ENCODE results near the gene OR52E4. TPM values are rescaled to one million over a fixed set of nuclear protein-coding genes. Genes with fewer than 3 reads are reported as not detected.
A peak's percentile ranks its signal among the peaks of the same experiment; 100 is the strongest.

OR52E4 gene
- total and polyA plus RNA-seq, 2 of the 4 experiments (the other 2 are of a cell fraction), result not detected

- BruUV-seq (replicated peaks), result no TSS peak
- H2AFZ ChIP-seq (replicated peaks; ENCODE audit: low read length, poor library complexity), result no peak overlapping the region
- no peak overlapping the region for H2AK5ac ChIP-seq (ENCODE audit: low read depth, low read length)
- H3K56ac ChIP-seq (ENCODE audit: extremely low read depth, insufficient read depth, low read length), result no peak overlapping the region
- H2BK5ac ChIP-seq (ENCODE audit: low read depth, low read length, poor library complexity, severe bottlenecking), result no peak overlapping the region
- intact Hi-C loops (cut with micrococcal nuclease) (no loop called here), in situ Hi-C loops (cut with MboI; ENCODE audit: low sequenced_read_pairs) (no loop called here), dilution Hi-C loops (cut with HindIII; ENCODE audit: low sequenced_read_pairs, unreplicated experiment) (no loop called here)
- no peak for TF ChIP-seq USF2 (IDR thresholded peaks at IDR 0.05; ENCODE audit: low read depth, low read length)
- TF ChIP-seq MAFK (IDR thresholded peaks at IDR 0.05; ENCODE audit: low read depth, low read length), result peak; percentile 76
- no peaks in the 10 kb centered on the region for H3K4me1 ChIP-seq (ENCODE audit: control insufficient read depth, insufficient read depth, low read length)
- no peak for DNase-seq
- no peaks in the 10 kb centered on the region for H3K9me3 ChIP-seq (ENCODE audit: control insufficient read depth, insufficient read depth, low read length)
- no peak overlapping the region for H3K23ac ChIP-seq (ENCODE audit: low read depth, low read length)
- no peak overlapping the region for H3K18ac ChIP-seq (ENCODE audit: low read depth, low read length)
- ATAC-seq (ENCODE audit: low read depth), result no peak
- no peak overlapping the region for H2AK9ac ChIP-seq (replicated peaks; ENCODE audit: low read depth, low read length, poor library complexity)
- no peak overlapping the region for H3K4me2 ChIP-seq (ENCODE audit: low read depth, low read length)
- H3K9me1 ChIP-seq (ENCODE audit: insufficient read depth, low read length), result no peaks in the 10 kb centered on the region
- H2BK15ac ChIP-seq (ENCODE audit: low read depth, low read length), result no peak overlapping the region
- CTCF ChIA-PET, result no interaction called here
- no peaks in the 10 kb centered on the region for H3K79me1 ChIP-seq (ENCODE audit: low read depth in 1 of 2, low read length in 2 of 2)
- no peak overlapping the region for H4K91ac ChIP-seq (ENCODE audit: insufficient read depth, low read depth, low read length)
- no peak overlapping the region for H3K27ac ChIP-seq (ENCODE audit: insufficient read depth, low read length)
- no peak overlapping the region for H4K5ac ChIP-seq (ENCODE audit: low read depth, low read length)
- POLR2A ChIA-PET (ENCODE audit: unreplicated experiment), result no interaction called here
- H3K36me3 ChIP-seq (ENCODE audit: control insufficient read depth, insufficient read depth, low read length), result no peaks in the 10 kb centered on the region
- H3K9ac ChIP-seq (ENCODE audit: low read depth, low read length), result no peak overlapping the region
- no peak overlapping the region for H2BK120ac ChIP-seq (ENCODE audit: low read depth, low read length)
- H4K8ac ChIP-seq (ENCODE audit: low read depth in 2 of 2, low read length in 2 of 2), result no peak overlapping the region
- H4K20me1 ChIP-seq (ENCODE audit: insufficient read depth, low read length), result no peaks in the 10 kb centered on the region
- H3K14ac ChIP-seq (replicated peaks; ENCODE audit: low read depth, low read length), result no peak overlapping the region
- H3K27me3 ChIP-seq (ENCODE audit: control insufficient read depth, insufficient read depth, low read length), result no peaks in the 10 kb centered on the region
- H3K4ac ChIP-seq (ENCODE audit: low read depth, low read length), result no peak overlapping the region
- no peak overlapping the region for H3K4me3 ChIP-seq (ENCODE audit: insufficient read depth, low read depth, low read length)
- no peak overlapping the region for H2BK20ac ChIP-seq (ENCODE audit: low read depth, low read length)
Measured at GRCh38 chr11:5881756-5882155, 1.3 kb downstream of the OR52E4 start.

All from IMR-90 (cell line).